K562 (cell line): Measurements from ENCODE around the gene MIDN. TPM values are rescaled to one million over a fixed set of nuclear protein-coding genes. Genes with fewer than 3 reads are reported as not detected.

Experiments used
- CHD1 ChIP-seq: fragments of 200-600 bp; sonication (generic); IDR thresholded peaks from one replicate; pipeline ENCODE4 v1.6.1; 2012; ENCODE audit warnings: mild to moderate bottlenecking, moderate library complexity, low read length, inconsistent platforms
- CREBBP ChIP-seq: IDR thresholded peaks from one replicate; pipeline ENCODE4 v1.6.1; 2012; ENCODE audit warnings: low read depth, mild to moderate bottlenecking, control low read depth, inconsistent platforms, low read length
- ETV1 ChIP-seq: fragments of 450-650 bp; conservative IDR thresholded peaks from 2 replicates; pipeline ENCODE4 v1.6.1; 2016; ENCODE audit warnings: missing genetic modification characterization, control low read depth, low read depth, missing compliant biosample characterization
- FIP1L1 ChIP-seq: fragments of 200-400 bp; formaldehyde crosslinking; IDR thresholded peaks from 2 replicates; pipeline ENCODE4 v1.6.1; 2018; ENCODE audit warnings: mild to moderate bottlenecking, low read depth, low read length; ENCODE audit not compliant: poor library complexity, severe bottlenecking
- FOXJ3 ChIP-seq: sonication (generic); formaldehyde crosslinking; IDR thresholded peaks from 2 replicates; pipeline ENCODE4 v1.4.0; 2020; ENCODE audit warnings: mild to moderate bottlenecking, missing genetic modification reagents
- GATAD2A ChIP-seq: fragments of 450-650 bp; IDR thresholded peaks from 2 replicates; pipeline ENCODE4 v1.6.1; 2017
- ILF3 ChIP-seq: fragments of 450-650 bp; IDR thresholded peaks from 2 replicates; pipeline ENCODE4 v1.6.1; 2018; ENCODE audit warnings: antibody characterized with exemption, mild to moderate bottlenecking, moderate library complexity, borderline replicate concordance
- KDM5B ChIP-seq: fragments of 200-600 bp; sonication (generic); IDR thresholded peaks from 2 replicates; pipeline ENCODE4 v1.6.1; 2012; ENCODE audit warnings: low read depth, mild to moderate bottlenecking, moderate library complexity, low read length, control low read depth, inconsistent platforms; ENCODE audit not compliant: insufficient replicate concordance
- KLF13 ChIP-seq: fragments of 450-650 bp; IDR thresholded peaks from 2 replicates; pipeline ENCODE4 v1.6.1; 2016; ENCODE audit warnings: missing genetic modification characterization, low read depth, mild to moderate bottlenecking, missing compliant biosample characterization, moderate library complexity, borderline replicate concordance
- NR2C2 ChIP-seq, 2 experiments: fragments of 200-800 bp in 1 of 2; sonication (Bioruptor generic) in 1 of 2; sonication (generic) in 1 of 2; formaldehyde crosslinking in 1 of 2; IDR thresholded peaks; 2 replicates each; pipeline versions ENCODE4 v1.6.1 to v1.8.0; 2016 to 2022; ENCODE audit warnings: mild to moderate bottlenecking in 1 of 2, missing compliant biosample characterization in 1 of 2, missing genetic modification characterization in 1 of 2, missing genetic modification reagents in 1 of 2
- POLR2A ChIP-seq: fragments of 450-650 bp; conservative IDR thresholded peaks from 2 replicates; pipeline ENCODE4 v1.6.1; 2016
- SETDB1 ChIP-seq: IDR thresholded peaks from one replicate; pipeline ENCODE4 v1.6.1; 2012; ENCODE audit warnings: low read length, control low read depth, inconsistent platforms
- SIN3A ChIP-seq, 2 experiments: fragments of 150-350 bp in 1 of 2; IDR thresholded peaks; 2 replicates each; pipeline ENCODE4 v1.6.1; 2011 to 2016; ENCODE audit warnings: borderline replicate concordance in 2 of 2, low read depth in 2 of 2, low read length in 2 of 2, mild to moderate bottlenecking in 2 of 2, moderate library complexity in 2 of 2; ENCODE audit not compliant: control insufficient read depth in 1 of 2
- SUPT5H ChIP-seq: fragments of 450-650 bp; IDR thresholded peaks from 2 replicates; pipeline ENCODE4 v1.6.1; 2016
- ZBTB17 ChIP-seq: fragments of 450-650 bp; formaldehyde crosslinking; IDR thresholded peaks from 2 replicates; pipeline ENCODE4 v1.4.0; 2020; ENCODE audit warnings: mild to moderate bottlenecking
- ZKSCAN3 ChIP-seq: fragments of 250-450 bp; sonication (Bioruptor Pico); IDR thresholded peaks from 2 replicates; pipeline ENCODE4 v1.4.0; 2020
- ZNF583 ChIP-seq: fragments of 250-450 bp; sonication (Bioruptor Pico); IDR thresholded peaks from 2 replicates; pipeline ENCODE4 v1.4.0; 2020
- ZNF707 ChIP-seq: fragments of 250-450 bp; sonication (Bioruptor Pico); conservative IDR thresholded peaks from 2 replicates; pipeline ENCODE4 v1.8.0; 2022; ENCODE audit warnings: inconsistent platforms, mild to moderate bottlenecking, moderate library complexity
- polyA plus RNA-seq, 8 experiments: library from polyadenylated mRNA; depleted of rRNA in 4 of 8; stranded (reverse) in 5 of 8; unstranded in 3 of 8; fragments of >200 nt; fragmentation: Nextera tagmentation in 2 of 8; fragmentation: Illumina TruSeq in 1 of 8; extraction: Ambion mirVana in 2 of 8; extraction: Trizol in 1 of 8; gene quantifications; 2 replicates each; pipeline versions ENCODE4 v1.2.1 to v1.2.3, GENCODE V29; 2011 to 2014; ENCODE audit warnings: inconsistent platforms in 1 of 8, missing spikeins in 1 of 8
- total RNA-seq, 7 experiments: library from RNA; depleted of rRNA in 6 of 7; stranded (reverse); fragments of >200 nt in 6 of 7; fragmentation: Illumina TruSeq in 2 of 7; extraction: Trizol in 2 of 7; gene quantifications; 2 replicates each; pipeline versions ENCODE4 v1.2.1 to v1.2.3, GENCODE V29; 2011 to 2021; ENCODE audit warnings: low replicate concordance in 1 of 7
- TF ChIP-seq, protein P1 (sequence below): fragments of 250-450 bp; sonication (Bioruptor Pico); IDR thresholded peaks from 2 replicates; pipeline ENCODE4 v1.8.0; 2022; ENCODE audit warnings: inconsistent platforms
- TF ChIP-seq, protein P2 (sequence below): fragments of 250-450 bp; sonication (Bioruptor Pico); IDR thresholded peaks from 2 replicates; pipeline ENCODE4 v1.5.0; 2020; ENCODE audit warnings: mild to moderate bottlenecking
- TF ChIP-seq, protein P3 (sequence below), 2 experiments: fragments of 200-800 bp in 1 of 2; sonication (Bioruptor generic) in 1 of 2; sonication (generic) in 1 of 2; formaldehyde crosslinking in 1 of 2; IDR thresholded peaks in 1 of 2; conservative IDR thresholded peaks in 1 of 2; 2 replicates each; pipeline versions ENCODE4 v1.5.0 to v1.6.1; 2016 to 2020; ENCODE audit warnings: missing compliant biosample characterization in 1 of 2, missing genetic modification characterization in 1 of 2, missing genetic modification reagents in 1 of 2
- TF ChIP-seq, protein P4 (sequence below), 2 experiments: fragments of 250-450 bp in 1 of 2; fragments of 450-650 bp in 1 of 2; sonication (Bioruptor Pico) in 1 of 2; IDR thresholded peaks; 2 replicates each; pipeline versions ENCODE4 v1.6.1 to v1.8.0; 2016 to 2021; ENCODE audit warnings: mild to moderate bottlenecking in 2 of 2, moderate library complexity in 2 of 2, missing compliant biosample characterization in 1 of 2, missing genetic modification characterization in 1 of 2

MIDN gene
- total and polyA plus RNA-seq, 9 of the 15 experiments (the other 6 are each of a cell fraction or from before 2014, with no cell fraction given) = 0.17 to 120 (median 10.1) TPM

DNA sequence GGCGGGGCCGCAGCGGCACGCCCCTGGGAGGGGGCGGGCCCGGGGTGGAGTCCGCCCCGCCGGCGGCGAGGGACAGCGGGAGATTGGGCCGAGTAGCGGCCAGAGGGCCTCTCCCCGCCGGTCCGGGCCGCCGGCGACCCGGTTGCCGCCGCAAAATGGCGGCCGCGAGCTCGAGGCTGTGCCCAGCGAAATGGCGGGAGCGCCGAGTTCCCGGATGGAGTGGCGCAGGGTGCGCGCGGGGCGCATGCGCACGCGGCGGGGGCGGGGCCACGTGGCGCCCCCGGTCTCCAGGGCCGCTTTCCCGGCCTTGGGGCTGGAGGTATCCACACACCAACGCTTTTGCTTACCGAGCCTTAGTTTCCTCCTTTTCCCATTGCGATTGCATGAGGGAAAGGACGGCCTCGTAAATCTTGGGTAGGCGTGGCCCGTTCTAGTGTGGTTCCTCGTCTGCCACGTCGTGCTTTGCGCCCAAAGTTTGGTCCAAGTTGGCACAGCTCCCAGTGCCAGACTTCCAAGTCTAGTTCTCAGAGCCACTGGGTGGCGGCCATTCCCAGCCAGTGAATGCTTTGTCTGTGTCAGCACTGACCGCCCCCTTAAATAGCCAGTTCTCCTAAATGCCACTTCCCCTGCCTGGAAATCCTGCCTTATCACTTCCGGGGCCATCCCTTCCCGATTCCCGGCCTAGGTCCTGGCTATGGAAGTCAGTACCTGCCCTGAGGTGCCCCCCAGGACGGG, 21.3 kb downstream of the MIDN start (continued):
- TF ChIP-seq FOXJ3 (CRISPR knock-in tag) = no peak
- TF ChIP-seq, protein P1, sequence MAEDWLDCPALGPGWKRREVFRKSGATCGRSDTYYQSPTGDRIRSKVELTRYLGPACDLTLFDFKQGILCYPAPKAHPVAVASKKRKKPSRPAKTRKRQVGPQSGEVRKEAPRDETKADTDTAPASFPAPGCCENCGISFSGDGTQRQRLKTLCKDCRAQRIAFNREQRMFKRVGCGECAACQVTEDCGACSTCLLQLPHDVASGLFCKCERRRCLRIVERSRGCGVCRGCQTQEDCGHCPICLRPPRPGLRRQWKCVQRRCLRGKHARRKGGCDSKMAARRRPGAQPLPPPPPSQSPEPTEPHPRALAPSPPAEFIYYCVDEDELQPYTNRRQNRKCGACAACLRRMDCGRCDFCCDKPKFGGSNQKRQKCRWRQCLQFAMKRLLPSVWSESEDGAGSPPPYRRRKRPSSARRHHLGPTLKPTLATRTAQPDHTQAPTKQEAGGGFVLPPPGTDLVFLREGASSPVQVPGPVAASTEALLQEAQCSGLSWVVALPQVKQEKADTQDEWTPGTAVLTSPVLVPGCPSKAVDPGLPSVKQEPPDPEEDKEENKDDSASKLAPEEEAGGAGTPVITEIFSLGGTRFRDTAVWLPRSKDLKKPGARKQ (CRISPR knock-in tag) = no peak
- TF ChIP-seq CREBBP = no peak
- TF ChIP-seq ETV1 (tag) = 0 out of 2 replicates have a peak, but pooled peaks have one; percentile 28
- peak; percentile 71 to 86; a peak in 2 of 4 replicates for TF ChIP-seq SIN3A (IDR thresholded peaks at IDR 0.05; ENCODE audit: borderline replicate concordance in 2 of 2, control insufficient read depth in 1 of 2, low read depth in 2 of 2, low read length in 2 of 2)
- TF ChIP-seq, protein P2, sequence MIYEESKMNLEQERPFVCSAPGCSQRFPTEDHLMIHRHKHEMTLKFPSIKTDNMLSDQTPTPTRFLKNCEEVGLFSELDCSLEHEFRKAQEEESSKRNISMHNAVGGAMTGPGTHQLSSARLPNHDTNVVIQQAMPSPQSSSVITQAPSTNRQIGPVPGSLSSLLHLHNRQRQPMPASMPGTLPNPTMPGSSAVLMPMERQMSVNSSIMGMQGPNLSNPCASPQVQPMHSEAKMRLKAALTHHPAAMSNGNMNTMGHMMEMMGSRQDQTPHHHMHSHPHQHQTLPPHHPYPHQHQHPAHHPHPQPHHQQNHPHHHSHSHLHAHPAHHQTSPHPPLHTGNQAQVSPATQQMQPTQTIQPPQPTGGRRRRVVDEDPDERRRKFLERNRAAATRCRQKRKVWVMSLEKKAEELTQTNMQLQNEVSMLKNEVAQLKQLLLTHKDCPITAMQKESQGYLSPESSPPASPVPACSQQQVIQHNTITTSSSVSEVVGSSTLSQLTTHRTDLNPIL (CRISPR knock-in tag) = 0 out of 2 replicates have a peak, but pooled peaks have one; percentile 33
- TF ChIP-seq CHD1 = peak; percentile 16
- TF ChIP-seq ZBTB17 (CRISPR knock-in tag) = peak; percentile 92
- peak; percentile 86 for TF ChIP-seq FIP1L1
- TF ChIP-seq, protein P3, sequence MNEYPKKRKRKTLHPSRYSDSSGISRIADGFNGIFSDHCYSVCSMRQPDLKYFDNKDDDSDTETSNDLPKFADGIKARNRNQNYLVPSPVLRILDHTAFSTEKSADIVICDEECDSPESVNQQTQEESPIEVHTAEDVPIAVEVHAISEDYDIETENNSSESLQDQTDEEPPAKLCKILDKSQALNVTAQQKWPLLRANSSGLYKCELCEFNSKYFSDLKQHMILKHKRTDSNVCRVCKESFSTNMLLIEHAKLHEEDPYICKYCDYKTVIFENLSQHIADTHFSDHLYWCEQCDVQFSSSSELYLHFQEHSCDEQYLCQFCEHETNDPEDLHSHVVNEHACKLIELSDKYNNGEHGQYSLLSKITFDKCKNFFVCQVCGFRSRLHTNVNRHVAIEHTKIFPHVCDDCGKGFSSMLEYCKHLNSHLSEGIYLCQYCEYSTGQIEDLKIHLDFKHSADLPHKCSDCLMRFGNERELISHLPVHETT (CRISPR knock-in tag; conservative IDR thresholded peaks at IDR 0.05 in 1 of 2, IDR thresholded peaks at IDR 0.05 in 1 of 2) = peak in 1 of 2 experiments; percentile 97; a peak in 2 of 4 replicates
- TF ChIP-seq KLF13 (tag) = 0 out of 2 replicates have a peak, but pooled peaks have one; percentile 69
- peak; percentile 78 for TF ChIP-seq POLR2A
- TF ChIP-seq ZNF583 = peak; percentile 83; the same call in 1 of the 2 replicates
- TF ChIP-seq SUPT5H = peak; percentile 78
- peak; percentile 94; the same call in 1 of the 2 replicates for TF ChIP-seq ILF3
- no peak for TF ChIP-seq SETDB1
- TF ChIP-seq NR2C2 (CRISPR knock-in tag; IDR thresholded peaks at IDR 0.05) = no peak
- TF ChIP-seq NR2C2 (tag; IDR thresholded peaks at IDR 0.05) = peak; percentile 78
- peak; percentile 92 for TF ChIP-seq KDM5B
- TF ChIP-seq, protein P4, sequence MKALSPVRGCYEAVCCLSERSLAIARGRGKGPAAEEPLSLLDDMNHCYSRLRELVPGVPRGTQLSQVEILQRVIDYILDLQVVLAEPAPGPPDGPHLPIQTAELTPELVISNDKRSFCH (CRISPR knock-in tag; IDR thresholded peaks at IDR 0.05) = no peak
- TF ChIP-seq, protein P4 (tag; IDR thresholded peaks at IDR 0.05) = peak; percentile 78
- no peak for TF ChIP-seq ZNF707 (CRISPR knock-in tag)
- 0 out of 2 replicates have a peak, but pooled peaks have one; percentile 26 for TF ChIP-seq GATAD2A
- TF ChIP-seq ZKSCAN3 = no peak
